GM10266 (cell line): ENCODE results near the gene NDST1.

Experiments
- DNase-seq: peaks from one replicate; pipeline ENCODE4 v3.0.0; 2012; ENCODE audit errors: extremely low spot score
- CTCF ChIP-seq: IDR thresholded peaks from 2 replicates; pipeline ENCODE4 v1.5.1; 2012; ENCODE audit warnings: mild to moderate bottlenecking, low read depth; ENCODE audit not compliant: control insufficient read depth, insufficient read depth; ENCODE audit errors: missing control alignments

NDST1 gene

GRCh38 chr5:150507474-150508276 is at the start of gene NDST1:
Gene NDST1, plus strand, starts transcription at chr5:150508131. Its CDS starts 13,124 bp downstream, at chr5:150521255.
- no peak for TF ChIP-seq CTCF
- DNase-seq = no peak

GRCh38 chr5:150458802-150459557 is 49.0 kb upstream of the NDST1 start:
- peak; percentile 66 for DNase-seq
- peak; percentile 96 for TF ChIP-seq CTCF

- TF ChIP-seq CTCF = no peak
These were observed 47.1 kb upstream of the NDST1 start for GRCh38 chr5:150460781-150461180.

GRCh38 chr5:150461231-150461630 is 46.7 kb upstream of the NDST1 start:
- DNase-seq = peak; percentile 78
- TF ChIP-seq CTCF = no peak

More at GRCh38 chr5:150460781-150461180, 47.1 kb upstream of the NDST1 start:
- DNase-seq = no peak

GRCh38 chr5:150464554-150465012 is 43.3 kb upstream of the NDST1 start:
- no peak for DNase-seq
- no peak for TF ChIP-seq CTCF

GRCh38 chr5:150465927-150466326 is 42.0 kb upstream of the NDST1 start:
- no peak for DNase-seq
- no peak for TF ChIP-seq CTCF
